Lower leg skin (tissue), 3 donors: ENCODE data around the gene TMEM239.

Experiments used
- POLR2A ChIP-seq, 2 donors: fragments of 450-650 bp; IDR thresholded peaks; one replicate each; pipeline ENCODE4 v1.6.1; 2016 to 2017; ENCODE audit warnings: antibody characterized with exemption in 2 of 2, mild to moderate bottlenecking in 1 of 2, moderate library complexity in 1 of 2
- TF ChIP-seq, protein P1 (sequence below), 3 donors: fragments of 450-650 bp; IDR thresholded peaks; one replicate each; pipeline ENCODE4 v1.5.1; 2016; ENCODE audit warnings: antibody characterized with exemption in 3 of 3, mild to moderate bottlenecking in 3 of 3, moderate library complexity in 2 of 3

DNA sequence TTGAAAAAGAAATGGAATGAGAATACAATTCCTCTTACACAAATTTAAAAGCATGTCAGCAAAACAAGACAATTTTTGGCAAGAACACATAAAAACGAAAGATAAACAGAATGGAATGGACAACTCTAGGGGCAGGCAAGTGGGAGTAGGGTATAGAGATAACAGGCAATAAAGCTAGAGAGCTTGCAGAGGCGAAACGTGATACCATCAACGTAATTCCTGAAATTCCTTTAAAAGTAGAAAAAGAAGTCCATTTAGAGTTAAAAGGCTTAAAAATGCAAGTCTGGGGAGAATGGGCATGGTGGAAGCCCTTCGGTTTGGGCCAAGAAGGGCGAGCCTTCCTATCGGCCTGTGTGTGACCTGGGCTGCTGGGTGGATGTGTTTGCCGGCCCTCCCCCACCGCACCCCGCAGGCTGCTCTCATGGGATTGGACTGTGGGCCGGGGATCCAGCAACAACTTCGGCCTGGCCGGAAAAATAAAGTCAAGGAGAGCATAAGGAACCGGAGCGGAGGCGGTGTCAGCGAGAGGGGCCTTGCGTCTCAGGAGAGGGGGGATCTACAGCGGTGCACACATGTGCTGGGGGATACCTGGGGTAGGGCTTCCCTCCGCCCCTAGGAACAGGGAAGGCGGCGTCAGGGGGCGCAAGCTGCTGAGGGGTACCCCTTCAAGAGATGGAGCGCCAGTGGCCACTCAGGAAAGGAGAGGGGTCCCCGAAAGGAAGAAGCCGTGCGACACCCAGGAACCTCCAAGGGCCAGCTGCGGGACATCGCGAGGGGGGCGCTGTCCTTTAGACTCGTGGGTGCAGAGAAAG, 4.1 kb downstream of the TMEM239 start:
- no peak for TF ChIP-seq POLR2A (IDR thresholded peaks at IDR 0.05)
- TF ChIP-seq, protein P1, sequence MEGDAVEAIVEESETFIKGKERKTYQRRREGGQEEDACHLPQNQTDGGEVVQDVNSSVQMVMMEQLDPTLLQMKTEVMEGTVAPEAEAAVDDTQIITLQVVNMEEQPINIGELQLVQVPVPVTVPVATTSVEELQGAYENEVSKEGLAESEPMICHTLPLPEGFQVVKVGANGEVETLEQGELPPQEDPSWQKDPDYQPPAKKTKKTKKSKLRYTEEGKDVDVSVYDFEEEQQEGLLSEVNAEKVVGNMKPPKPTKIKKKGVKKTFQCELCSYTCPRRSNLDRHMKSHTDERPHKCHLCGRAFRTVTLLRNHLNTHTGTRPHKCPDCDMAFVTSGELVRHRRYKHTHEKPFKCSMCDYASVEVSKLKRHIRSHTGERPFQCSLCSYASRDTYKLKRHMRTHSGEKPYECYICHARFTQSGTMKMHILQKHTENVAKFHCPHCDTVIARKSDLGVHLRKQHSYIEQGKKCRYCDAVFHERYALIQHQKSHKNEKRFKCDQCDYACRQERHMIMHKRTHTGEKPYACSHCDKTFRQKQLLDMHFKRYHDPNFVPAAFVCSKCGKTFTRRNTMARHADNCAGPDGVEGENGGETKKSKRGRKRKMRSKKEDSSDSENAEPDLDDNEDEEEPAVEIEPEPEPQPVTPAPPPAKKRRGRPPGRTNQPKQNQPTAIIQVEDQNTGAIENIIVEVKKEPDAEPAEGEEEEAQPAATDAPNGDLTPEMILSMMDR (IDR thresholded peaks at IDR 0.05) = no peak
